ENCODE measurements around the gene MUC4.

Gene MUC4

GRCh38 chr3:195811756-195812155 lies at the start of gene MUC4:
Gene MUC4, minus strand, starts transcription at chr3:195811929. Its CDS starts 112 bp downstream, at chr3:195811817.
- peak; percentile 29 for DNase-seq

GRCh38 chr3:195860456-195860855 lies 48.7 kb upstream of the MUC4 start:
- DNase-seq = no peak

GRCh38 chr3:195859846-195860411 lies 48.2 kb upstream of the MUC4 start:
- DNase-seq = no peak

- peak; percentile 51 for DNase-seq
These were observed 47.5 kb upstream of the MUC4 start for GRCh38 chr3:195859061-195859845.

- DNase-seq = no peak
These were observed 44.8 kb upstream of the MUC4 start for GRCh38 chr3:195856410-195857084.

GRCh38 chr3:195855471-195856409 lies 44.0 kb upstream of the MUC4 start:
- DNase-seq = no peak

GRCh38 chr3:195854628-195855294 lies 43.0 kb upstream of the MUC4 start:
- DNase-seq = no peak

- no peak for DNase-seq
These were observed 42.3 kb upstream of the MUC4 start for GRCh38 chr3:195853996-195854395.

- DNase-seq = no peak
These were observed 41.3 kb upstream of the MUC4 start for GRCh38 chr3:195853036-195853435.

- DNase-seq = peak; percentile 81
These were observed 39.3 kb upstream of the MUC4 start for GRCh38 chr3:195850857-195851543.

- DNase-seq = no peak
These were observed 37.8 kb upstream of the MUC4 start for GRCh38 chr3:195849322-195850074.

GRCh38 chr3:195847055-195847950 lies 35.6 kb upstream of the MUC4 start:
- DNase-seq = no peak

- no peak for DNase-seq
These were observed 33.8 kb upstream of the MUC4 start for GRCh38 chr3:195845483-195845882.

GRCh38 chr3:195844671-195845218 lies 33.0 kb upstream of the MUC4 start:
- no peak for DNase-seq

- DNase-seq = no peak
These were observed 27.7 kb upstream of the MUC4 start for GRCh38 chr3:195839260-195840010.

- DNase-seq = no peak
These were observed 27.0 kb upstream of the MUC4 start for GRCh38 chr3:195838714-195839113.

GRCh38 chr3:195836476-195837135 lies 24.9 kb upstream of the MUC4 start:
- no peak for DNase-seq

GRCh38 chr3:195835791-195836190 lies 24.1 kb upstream of the MUC4 start:
- no peak for DNase-seq
